GM12875 (cell line): ENCODE measurements around the gene CHPF2.

Experiments used
- H3K4me3 ChIP-seq: one replicate; pipeline ENCODE4 v1.5.1; 2011; ENCODE audit warnings: low read depth, low read length, control low read depth
- CTCF ChIP-seq: IDR thresholded peaks from 2 replicates; pipeline ENCODE4 v1.5.1; 2011; ENCODE audit warnings: low read depth, mild to moderate bottlenecking, control low read depth, inconsistent platforms, low read length, moderate library complexity, borderline replicate concordance; ENCODE audit not compliant: insufficient read depth

CHPF2 gene

GRCh38 chr7:151251328-151251688 is 19.0 kb downstream of the CHPF2 start:
- no peak overlapping the region for H3K4me3 ChIP-seq
- TF ChIP-seq CTCF: no peak

- TF ChIP-seq CTCF: no peak
- no peak overlapping the region for H3K4me3 ChIP-seq
Observed at GRCh38 chr7:151251689-151252560, 19.6 kb downstream of the CHPF2 start.

GRCh38 chr7:151252561-151252835 is 20.2 kb downstream of the CHPF2 start:
- no peak overlapping the region for H3K4me3 ChIP-seq
- no peak for TF ChIP-seq CTCF

GRCh38 chr7:151252961-151253711 is 20.9 kb downstream of the CHPF2 start:
- TF ChIP-seq CTCF: no peak
- no peak overlapping the region for H3K4me3 ChIP-seq

GRCh38 chr7:151254316-151254715 is 22.0 kb downstream of the CHPF2 start:
- TF ChIP-seq CTCF: no peak

GRCh38 chr7:151254851-151255250 is 22.6 kb downstream of the CHPF2 start:
- no peak for TF ChIP-seq CTCF
- no peak overlapping the region for H3K4me3 ChIP-seq

More at GRCh38 chr7:151254316-151254715, 22.0 kb downstream of the CHPF2 start:
- no peak overlapping the region for H3K4me3 ChIP-seq

- TF ChIP-seq CTCF: no peak
- H3K4me3 ChIP-seq: no peak overlapping the region
Observed at GRCh38 chr7:151255390-151255789, 23.1 kb downstream of the CHPF2 start.
